GM11168 (cell line): ENCODE data around the gene ST8SIA4.

Source experiments
- in situ Hi-C: fragments of 300-500 bp; cut with MboI; formaldehyde crosslinking; loops from one replicate; pipeline ENCODE4 v1.12.0; 2022; ENCODE audit warnings: low sequenced_read_pairs; ENCODE audit not compliant: unreplicated experiment

The ST8SIA4 gene

GRCh38 chr5:100872408-100873190 lies 30.5 kb downstream of the ST8SIA4 start:
- in situ Hi-C loops = no loop called here

GRCh38 chr5:100867039-100867562 lies 36.0 kb downstream of the ST8SIA4 start:
- in situ Hi-C loops = no loop called here

GRCh38 chr5:100864931-100865330 lies 38.2 kb downstream of the ST8SIA4 start:
- in situ Hi-C loops = no loop called here

GRCh38 chr5:100863739-100864138 lies 39.3 kb downstream of the ST8SIA4 start:
- in situ Hi-C loops = no loop called here

- in situ Hi-C loops = no loop called here
Observed at GRCh38 chr5:100861148-100861547, 41.9 kb downstream of the ST8SIA4 start.

- in situ Hi-C loops = no loop called here
Observed at GRCh38 chr5:100860407-100860806, 42.7 kb downstream of the ST8SIA4 start.

GRCh38 chr5:100858987-100859545 lies 44.0 kb downstream of the ST8SIA4 start:
- in situ Hi-C loops = no loop called here

- in situ Hi-C loops = no loop called here
Observed at GRCh38 chr5:100856462-100856861, 46.6 kb downstream of the ST8SIA4 start.

GRCh38 chr5:100855937-100856430 lies 47.1 kb downstream of the ST8SIA4 start:
- in situ Hi-C loops = no loop called here

- in situ Hi-C loops = no loop called here
Observed at GRCh38 chr5:100855295-100855694, 47.8 kb downstream of the ST8SIA4 start.

GRCh38 chr5:100854591-100854990 lies 48.5 kb downstream of the ST8SIA4 start:
- in situ Hi-C loops = no loop called here

- in situ Hi-C loops = no loop called here
Observed at GRCh38 chr5:100853582-100853981, 49.5 kb downstream of the ST8SIA4 start.

- in situ Hi-C loops = no loop called here
Observed at GRCh38 chr5:100852988-100853449, 50.1 kb downstream of the ST8SIA4 start.

GRCh38 chr5:100852051-100852450 lies 51.0 kb downstream of the ST8SIA4 start:
- in situ Hi-C loops = no loop called here

GRCh38 chr5:100846772-100847171 lies 56.3 kb downstream of the ST8SIA4 start:
- in situ Hi-C loops = no loop called here

- in situ Hi-C loops = loop anchor here (5.0 kb wide), 1 partner anchor 55 kb away; no protein-coding TSS in a partner anchor
Observed at GRCh38 chr5:100842080-100842479, 61.0 kb downstream of the ST8SIA4 start.

GRCh38 chr5:100841358-100842076 lies 61.6 kb downstream of the ST8SIA4 start:
- in situ Hi-C loops = loop anchor here (5.0 kb wide), 1 partner anchor 56 kb away; no protein-coding TSS in a partner anchor

GRCh38 chr5:100840789-100841188 lies 62.3 kb downstream of the ST8SIA4 start:
- in situ Hi-C loops = loop anchor here (5.0 kb wide), 1 partner anchor 57 kb away; no protein-coding TSS in a partner anchor

- in situ Hi-C loops = loop anchor here (5.0 kb wide), 1 partner anchor 57 kb away; no protein-coding TSS in a partner anchor
Observed at GRCh38 chr5:100840370-100840769, 62.7 kb downstream of the ST8SIA4 start.

- in situ Hi-C loops = no loop called here
Observed at GRCh38 chr5:100838048-100838473, 65.0 kb downstream of the ST8SIA4 start.
